ENCODE measurements around the gene WASL. TPM values are rescaled to one million over a fixed set of nuclear protein-coding genes. Genes with fewer than 3 reads are reported as not detected.

Gene WASL
- total and polyA plus RNA-seq, 10 of the 15 experiments (the other 5 are each of a cell fraction or from before 2014, with no cell fraction given) = 2.0 to 6.4 (median 3.5) TPM

DNA sequence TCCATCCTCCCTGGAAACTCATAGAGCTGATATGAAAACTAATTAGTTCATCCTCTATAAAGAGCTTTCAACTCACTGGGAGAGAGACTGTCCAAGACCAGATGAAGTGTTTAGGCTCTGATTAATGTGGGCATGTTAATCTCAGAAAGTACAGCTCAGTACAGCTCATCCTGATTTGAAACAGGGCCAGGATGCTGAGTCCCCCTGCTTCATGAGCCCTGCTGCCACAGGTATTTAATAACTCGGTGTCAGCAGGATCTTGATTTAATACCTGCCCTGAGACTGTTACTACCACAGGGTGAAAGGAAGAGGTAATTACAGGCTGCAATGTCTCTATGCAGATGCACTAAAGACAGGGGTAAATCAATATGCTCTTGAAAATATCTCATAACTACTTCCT is 82.3 kb downstream of the WASL start:
- no peak for FAIRE-seq
- Histone ChIP-seq H3K27me3 (replicated peaks in 1 of 2; ENCODE audit: control insufficient read depth in 2 of 2, insufficient read depth in 2 of 2, low read length in 1 of 2) (no peaks in the 10 kb centered on the region), H2AFZ (ENCODE audit: control insufficient read depth, low read depth, low read length) (no peak overlapping the region), H3K4me1 (ENCODE audit: control insufficient read depth, insufficient read depth, low read length) (no peaks in the 10 kb centered on the region), H3K79me2 (ENCODE audit: control insufficient read depth, insufficient read depth, low read length) (no peaks in the 10 kb centered on the region), H3K4me3 (no peak overlapping the region), H4K20me1 (ENCODE audit: control insufficient read depth, insufficient read depth) (no peaks in the 10 kb centered on the region), H3K9me3 (replicated peaks; ENCODE audit: control insufficient read depth, insufficient read depth, low read length) (no peaks in the 10 kb centered on the region), H3K4me2 (ENCODE audit: control insufficient read depth, insufficient read depth) (no peak overlapping the region), H3K9ac (ENCODE audit: control insufficient read depth, insufficient read depth, low read length) (no peak overlapping the region), H3K27ac (ENCODE audit: control insufficient read depth, insufficient read depth) (no peak overlapping the region), H3K36me3 (ENCODE audit: control insufficient read depth in 2 of 2, insufficient read depth in 2 of 2, low read length in 1 of 2) (no peaks in the 10 kb centered on the region)
- intact Hi-C loops (cut with micrococcal nuclease; ENCODE audit: unreplicated experiment) (no loop called here), in situ Hi-C loops (cut with MboI) (no loop called here)
- 60% methylated on average over 1 of the region's 1 CpG for WGBS (ENCODE audit: insufficient coverage, insufficient replicate concordance, low lambda C conversion rate, missing lambda C conversion rate)
- no peak for ATAC-seq
- ChIA-PET SMC1A (ENCODE audit: uncharacterized antibody, unreplicated experiment) (interaction anchor here (2.3 kb wide), 1 partner anchor 205 kb away, joined by 8 read pairs; no protein-coding TSS in a partner anchor), RAD21 (ENCODE audit: unreplicated experiment) (interaction anchor here (1.2 kb wide), 1 partner anchor 16 kb away, joined by 4 read pairs; no protein-coding TSS in a partner anchor), CTCF (interaction anchor here (0.9 kb wide), 1 partner anchor 16 kb away, joined by 3 read pairs; no protein-coding TSS in a partner anchor), POLR2A (no interaction called here)
- TF ChIP-seq, protein P1, sequence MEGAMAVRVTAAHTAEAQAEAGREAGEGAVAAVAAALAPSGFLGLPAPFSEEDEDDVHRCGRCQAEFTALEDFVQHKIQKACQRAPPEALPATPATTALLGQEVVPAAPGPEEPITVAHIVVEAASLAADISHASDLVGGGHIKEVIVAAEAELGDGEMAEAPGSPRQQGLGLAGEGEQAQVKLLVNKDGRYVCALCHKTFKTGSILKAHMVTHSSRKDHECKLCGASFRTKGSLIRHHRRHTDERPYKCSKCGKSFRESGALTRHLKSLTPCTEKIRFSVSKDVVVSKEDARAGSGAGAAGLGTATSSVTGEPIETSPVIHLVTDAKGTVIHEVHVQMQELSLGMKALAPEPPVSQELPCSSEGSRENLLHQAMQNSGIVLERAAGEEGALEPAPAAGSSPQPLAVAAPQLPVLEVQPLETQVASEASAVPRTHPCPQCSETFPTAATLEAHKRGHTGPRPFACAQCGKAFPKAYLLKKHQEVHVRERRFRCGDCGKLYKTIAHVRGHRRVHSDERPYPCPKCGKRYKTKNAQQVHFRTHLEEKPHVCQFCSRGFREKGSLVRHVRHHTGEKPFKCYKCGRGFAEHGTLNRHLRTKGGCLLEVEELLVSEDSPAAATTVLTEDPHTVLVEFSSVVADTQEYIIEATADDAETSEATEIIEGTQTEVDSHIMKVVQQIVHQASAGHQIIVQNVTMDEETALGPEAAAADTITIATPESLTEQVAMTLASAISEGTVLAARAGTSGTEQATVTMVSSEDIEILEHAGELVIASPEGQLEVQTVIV (IDR thresholded peaks at IDR 0.05; ENCODE audit: borderline replicate concordance, partially characterized antibody) = no peak
- TF ChIP-seq, protein P2, sequence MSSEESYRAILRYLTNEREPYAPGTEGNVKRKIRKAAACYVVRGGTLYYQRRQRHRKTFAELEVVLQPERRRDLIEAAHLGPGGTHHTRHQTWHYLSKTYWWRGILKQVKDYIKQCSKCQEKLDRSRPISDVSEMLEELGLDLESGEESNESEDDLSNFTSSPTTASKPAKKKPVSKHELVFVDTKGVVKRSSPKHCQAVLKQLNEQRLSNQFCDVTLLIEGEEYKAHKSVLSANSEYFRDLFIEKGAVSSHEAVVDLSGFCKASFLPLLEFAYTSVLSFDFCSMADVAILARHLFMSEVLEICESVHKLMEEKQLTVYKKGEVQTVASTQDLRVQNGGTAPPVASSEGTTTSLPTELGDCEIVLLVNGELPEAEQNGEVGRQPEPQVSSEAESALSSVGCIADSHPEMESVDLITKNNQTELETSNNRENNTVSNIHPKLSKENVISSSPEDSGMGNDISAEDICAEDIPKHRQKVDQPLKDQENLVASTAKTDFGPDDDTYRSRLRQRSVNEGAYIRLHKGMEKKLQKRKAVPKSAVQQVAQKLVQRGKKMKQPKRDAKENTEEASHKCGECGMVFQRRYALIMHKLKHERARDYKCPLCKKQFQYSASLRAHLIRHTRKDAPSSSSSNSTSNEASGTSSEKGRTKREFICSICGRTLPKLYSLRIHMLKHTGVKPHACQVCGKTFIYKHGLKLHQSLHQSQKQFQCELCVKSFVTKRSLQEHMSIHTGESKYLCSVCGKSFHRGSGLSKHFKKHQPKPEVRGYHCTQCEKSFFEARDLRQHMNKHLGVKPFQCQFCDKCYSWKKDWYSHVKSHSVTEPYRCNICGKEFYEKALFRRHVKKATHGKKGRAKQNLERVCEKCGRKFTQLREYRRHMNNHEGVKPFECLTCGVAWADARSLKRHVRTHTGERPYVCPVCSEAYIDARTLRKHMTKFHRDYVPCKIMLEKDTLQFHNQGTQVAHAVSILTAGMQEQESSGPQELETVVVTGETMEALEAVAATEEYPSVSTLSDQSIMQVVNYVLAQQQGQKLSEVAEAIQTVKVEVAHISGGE (CRISPR knock-in tag; IDR thresholded peaks at IDR 0.05) = no peak
- no peak for TF ChIP-seq ETV6 (conservative IDR thresholded peaks at IDR 0.05 in 1 of 2, IDR thresholded peaks at IDR 0.05 in 1 of 2; ENCODE audit: borderline replicate concordance in 1 of 2, low read depth in 1 of 2)
- TF ChIP-seq ATF7 (IDR thresholded peaks at IDR 0.05; ENCODE audit: low read depth) = no peak
- TF ChIP-seq, protein P3, sequence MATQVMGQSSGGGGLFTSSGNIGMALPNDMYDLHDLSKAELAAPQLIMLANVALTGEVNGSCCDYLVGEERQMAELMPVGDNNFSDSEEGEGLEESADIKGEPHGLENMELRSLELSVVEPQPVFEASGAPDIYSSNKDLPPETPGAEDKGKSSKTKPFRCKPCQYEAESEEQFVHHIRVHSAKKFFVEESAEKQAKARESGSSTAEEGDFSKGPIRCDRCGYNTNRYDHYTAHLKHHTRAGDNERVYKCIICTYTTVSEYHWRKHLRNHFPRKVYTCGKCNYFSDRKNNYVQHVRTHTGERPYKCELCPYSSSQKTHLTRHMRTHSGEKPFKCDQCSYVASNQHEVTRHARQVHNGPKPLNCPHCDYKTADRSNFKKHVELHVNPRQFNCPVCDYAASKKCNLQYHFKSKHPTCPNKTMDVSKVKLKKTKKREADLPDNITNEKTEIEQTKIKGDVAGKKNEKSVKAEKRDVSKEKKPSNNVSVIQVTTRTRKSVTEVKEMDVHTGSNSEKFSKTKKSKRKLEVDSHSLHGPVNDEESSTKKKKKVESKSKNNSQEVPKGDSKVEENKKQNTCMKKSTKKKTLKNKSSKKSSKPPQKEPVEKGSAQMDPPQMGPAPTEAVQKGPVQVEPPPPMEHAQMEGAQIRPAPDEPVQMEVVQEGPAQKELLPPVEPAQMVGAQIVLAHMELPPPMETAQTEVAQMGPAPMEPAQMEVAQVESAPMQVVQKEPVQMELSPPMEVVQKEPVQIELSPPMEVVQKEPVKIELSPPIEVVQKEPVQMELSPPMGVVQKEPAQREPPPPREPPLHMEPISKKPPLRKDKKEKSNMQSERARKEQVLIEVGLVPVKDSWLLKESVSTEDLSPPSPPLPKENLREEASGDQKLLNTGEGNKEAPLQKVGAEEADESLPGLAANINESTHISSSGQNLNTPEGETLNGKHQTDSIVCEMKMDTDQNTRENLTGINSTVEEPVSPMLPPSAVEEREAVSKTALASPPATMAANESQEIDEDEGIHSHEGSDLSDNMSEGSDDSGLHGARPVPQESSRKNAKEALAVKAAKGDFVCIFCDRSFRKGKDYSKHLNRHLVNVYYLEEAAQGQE (IDR thresholded peaks at IDR 0.05; ENCODE audit: low read depth, low read length) = no peak
- TF ChIP-seq CHD1 (IDR thresholded peaks at IDR 0.05; ENCODE audit: low read depth, low read length) = no peak
- TF ChIP-seq HCFC1 (IDR thresholded peaks at IDR 0.05; ENCODE audit: low read length) = no peak
- TF ChIP-seq ZNF274 (IDR thresholded peaks at IDR 0.05; ENCODE audit: insufficient read depth, insufficient read length) = no peak
- no peak for TF ChIP-seq RUNX3 (IDR thresholded peaks at IDR 0.05; ENCODE audit: low read length)
- no peak for TF ChIP-seq ZBED1 (IDR thresholded peaks at IDR 0.05; ENCODE audit: borderline replicate concordance)
- TF ChIP-seq, protein P4, sequence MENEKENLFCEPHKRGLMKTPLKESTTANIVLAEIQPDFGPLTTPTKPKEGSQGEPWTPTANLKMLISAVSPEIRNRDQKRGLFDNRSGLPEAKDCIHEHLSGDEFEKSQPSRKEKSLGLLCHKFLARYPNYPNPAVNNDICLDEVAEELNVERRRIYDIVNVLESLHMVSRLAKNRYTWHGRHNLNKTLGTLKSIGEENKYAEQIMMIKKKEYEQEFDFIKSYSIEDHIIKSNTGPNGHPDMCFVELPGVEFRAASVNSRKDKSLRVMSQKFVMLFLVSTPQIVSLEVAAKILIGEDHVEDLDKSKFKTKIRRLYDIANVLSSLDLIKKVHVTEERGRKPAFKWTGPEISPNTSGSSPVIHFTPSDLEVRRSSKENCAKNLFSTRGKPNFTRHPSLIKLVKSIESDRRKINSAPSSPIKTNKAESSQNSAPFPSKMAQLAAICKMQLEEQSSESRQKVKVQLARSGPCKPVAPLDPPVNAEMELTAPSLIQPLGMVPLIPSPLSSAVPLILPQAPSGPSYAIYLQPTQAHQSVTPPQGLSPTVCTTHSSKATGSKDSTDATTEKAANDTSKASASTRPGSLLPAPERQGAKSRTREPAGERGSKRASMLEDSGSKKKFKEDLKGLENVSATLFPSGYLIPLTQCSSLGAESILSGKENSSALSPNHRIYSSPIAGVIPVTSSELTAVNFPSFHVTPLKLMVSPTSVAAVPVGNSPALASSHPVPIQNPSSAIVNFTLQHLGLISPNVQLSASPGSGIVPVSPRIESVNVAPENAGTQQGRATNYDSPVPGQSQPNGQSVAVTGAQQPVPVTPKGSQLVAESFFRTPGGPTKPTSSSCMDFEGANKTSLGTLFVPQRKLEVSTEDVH (IDR thresholded peaks at IDR 0.05; ENCODE audit: low read depth, partially characterized antibody) = no peak
- DNase-seq (ENCODE audit: low read depth, low spot score) = no peak
- BruUV-seq (replicated peaks) = no TSS peak
